GM18951 (cell line): ENCODE results near the gene UNC45B.

Source experiments
- POLR2A ChIP-seq: IDR thresholded peaks from 4 replicates; pipeline ENCODE4 v1.6.1; 2011; ENCODE audit warnings: mild to moderate bottlenecking; ENCODE audit not compliant: insufficient read length, insufficient read depth; ENCODE audit errors: extremely low read depth
- in situ Hi-C: fragments of 300-500 bp; cut with MboI; formaldehyde crosslinking; loops from one replicate; pipeline ENCODE4 v1.12.0; 2022; ENCODE audit warnings: low sequenced_read_pairs, mixed read lengths, inconsistent platforms; ENCODE audit not compliant: unreplicated experiment

Gene UNC45B

DNA sequence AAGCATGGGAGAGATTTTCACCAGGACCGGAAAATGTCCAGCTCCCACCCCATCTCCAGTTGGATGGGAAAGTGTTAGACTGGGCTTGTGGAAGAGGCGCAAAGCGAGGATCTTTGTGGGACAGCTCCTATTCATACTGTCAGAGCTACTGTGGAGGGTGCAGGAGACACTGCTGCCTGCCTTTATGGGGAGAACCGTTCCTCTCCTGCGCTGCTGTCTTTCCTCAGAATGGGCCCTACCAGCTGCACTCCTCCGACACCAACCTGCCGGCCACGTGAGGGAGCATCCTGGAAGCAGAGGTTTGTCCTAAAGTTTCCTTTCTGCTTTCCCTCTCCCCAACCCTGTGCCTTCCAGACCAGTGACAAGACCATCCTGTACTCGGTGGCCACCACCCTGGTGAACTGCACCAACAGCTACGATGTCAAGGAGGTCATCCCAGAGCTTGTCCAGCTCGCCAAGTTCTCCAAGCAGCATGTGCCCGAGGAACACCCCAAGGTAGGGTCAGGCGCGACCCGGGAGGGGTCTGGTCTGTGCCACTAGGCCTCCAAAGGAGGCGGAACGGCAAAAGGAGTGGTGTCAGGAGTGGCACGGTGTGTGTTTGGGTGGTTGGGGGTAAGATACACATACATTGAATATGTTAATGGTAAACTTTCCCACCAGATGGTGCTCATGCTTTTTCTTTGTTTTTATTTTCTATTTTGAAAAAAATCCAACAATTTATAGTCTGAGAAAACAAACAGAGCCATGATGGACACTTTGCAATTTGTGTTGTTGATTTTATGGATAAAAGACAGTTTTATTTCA is 23.6 kb downstream of the UNC45B start:
- in situ Hi-C loops: loop anchor here (10.0 to 25.0 kb wide), 2 partner anchors 364 to 566 kb away; partner anchors contain the start of genes RASL10B and SLFN12L
- no peak for TF ChIP-seq POLR2A

- in situ Hi-C loops: loop anchor here (10.0 to 25.0 kb wide), 2 partner anchors 363 to 565 kb away; partner anchors contain the start of genes RASL10B and SLFN12L
- no peak for TF ChIP-seq POLR2A
These were observed 24.2 kb downstream of the UNC45B start for GRCh38 chr17:35171834-35172233.

DNA sequence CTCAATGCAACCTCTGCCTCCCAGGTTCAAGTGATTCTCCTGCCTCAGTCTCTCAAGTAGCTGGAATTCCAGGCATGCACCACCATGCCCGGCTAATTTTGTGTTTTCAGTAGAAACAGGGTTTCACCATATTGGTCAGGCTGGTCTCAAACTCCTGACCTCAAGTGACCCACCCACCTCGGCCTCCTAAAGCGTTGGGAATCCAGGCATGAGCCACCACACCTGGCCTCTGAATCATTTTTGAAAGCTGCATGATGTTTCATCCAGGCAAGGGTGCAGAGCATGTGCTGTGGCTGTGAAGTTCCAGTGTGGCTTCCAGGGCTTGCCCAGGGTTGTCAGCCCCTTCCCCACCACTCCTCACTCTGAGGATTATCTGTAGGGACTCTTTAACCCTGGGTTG is 24.7 kb downstream of the UNC45B start:
- in situ Hi-C loops: loop anchor here (10.0 to 25.0 kb wide), 2 partner anchors 362 to 565 kb away; partner anchors contain the start of genes RASL10B and SLFN12L

- TF ChIP-seq POLR2A: no peak
- in situ Hi-C loops: loop anchor here (10.0 to 25.0 kb wide), 2 partner anchors 360 to 562 kb away; partner anchors contain the start of genes RASL10B and SLFN12L
These were observed 27.3 kb downstream of the UNC45B start for GRCh38 chr17:35174835-35175334.

DNA sequence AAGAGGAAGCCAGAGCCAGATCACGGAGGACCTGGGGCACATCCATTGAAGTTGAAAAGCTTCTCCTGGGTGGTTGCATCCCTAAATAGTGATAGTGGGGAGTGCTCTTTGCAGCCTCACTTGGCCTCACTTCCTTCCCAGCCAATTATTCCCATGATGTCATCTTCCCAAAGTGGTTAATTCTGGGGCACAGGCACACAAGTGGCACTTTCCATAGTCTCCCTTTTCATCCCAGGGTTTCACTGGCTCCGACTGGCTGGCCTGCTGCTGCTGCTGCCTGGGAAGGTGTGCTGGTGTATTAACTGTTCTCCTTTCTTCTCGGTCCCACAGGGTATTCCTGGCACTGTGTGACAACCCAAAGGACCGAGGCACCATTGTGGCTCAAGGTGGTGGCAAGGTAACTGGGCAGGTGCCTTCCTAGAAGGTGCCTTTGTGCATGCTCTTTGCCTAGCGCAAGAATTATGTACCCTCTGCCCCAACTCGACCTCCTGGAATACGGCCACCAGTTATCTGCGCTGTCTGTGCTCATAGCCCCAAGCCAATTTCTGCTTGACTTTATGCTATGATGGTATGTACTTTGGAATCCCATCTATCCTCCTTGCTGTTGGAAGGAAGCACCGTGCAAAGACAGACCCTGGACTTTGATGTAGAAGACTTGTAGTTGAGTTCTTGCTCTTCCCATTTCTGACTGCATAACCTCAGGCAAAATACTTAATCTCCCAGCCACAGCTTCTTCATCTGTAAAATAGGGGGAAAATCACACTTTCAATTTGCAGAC is 28.2 kb downstream of the UNC45B start:
- in situ Hi-C loops: loop anchor here (10.0 kb wide), 1 partner anchor 359 kb away; the partner anchor contains the start of gene SLFN12L
- no peak for TF ChIP-seq POLR2A

DNA sequence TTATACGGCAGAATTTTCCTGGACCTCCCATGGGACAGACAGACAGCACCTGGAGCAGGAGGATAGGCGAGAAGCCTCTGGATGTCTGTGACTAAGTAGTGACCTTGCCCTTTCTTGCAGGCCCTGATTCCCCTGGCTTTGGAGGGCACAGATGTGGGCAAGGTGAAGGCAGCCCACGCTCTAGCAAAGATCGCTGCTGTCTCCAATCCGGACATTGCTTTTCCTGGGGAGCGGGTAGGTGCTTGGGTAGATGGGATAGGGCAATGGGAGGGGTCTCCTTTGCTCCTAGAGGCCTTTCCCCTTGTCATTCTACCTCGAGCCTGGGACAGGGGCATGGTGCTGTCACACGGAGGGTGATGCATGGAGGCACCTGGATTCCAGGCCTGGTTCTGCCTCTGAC is 29.3 kb downstream of the UNC45B start:
- in situ Hi-C loops: loop anchor here (10.0 kb wide), 1 partner anchor 358 kb away; the partner anchor contains the start of gene SLFN12L

GRCh38 chr17:35179379-35179778 is 31.8 kb downstream of the UNC45B start:
- in situ Hi-C loops: loop anchor here (10.0 kb wide), 1 partner anchor 355 kb away; the partner anchor contains the start of gene SLFN12L

More for the DNA sequence above, 29.3 kb downstream of the UNC45B start:
- TF ChIP-seq POLR2A: no peak

DNA sequence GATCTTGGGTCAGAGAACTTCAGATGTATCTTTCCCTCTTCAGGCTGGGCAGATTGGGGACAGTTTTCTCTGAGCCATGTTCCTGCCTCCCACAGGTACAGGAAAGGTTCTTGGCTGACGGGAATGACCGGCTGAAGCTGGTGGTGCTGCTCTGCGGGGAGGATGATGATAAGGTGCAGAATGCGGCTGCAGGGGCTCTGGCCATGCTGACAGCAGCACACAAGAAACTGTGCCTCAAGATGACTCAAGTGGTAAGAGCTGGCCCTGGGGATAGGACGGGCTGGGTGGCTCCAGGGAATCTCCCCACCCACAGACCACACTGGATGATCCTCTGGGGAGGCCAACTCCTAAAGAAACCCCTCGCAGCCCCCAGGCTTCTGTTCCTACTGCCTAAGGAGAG is 35.7 kb downstream of the UNC45B start:
- no peak for TF ChIP-seq POLR2A
- in situ Hi-C loops: no loop called here

DNA sequence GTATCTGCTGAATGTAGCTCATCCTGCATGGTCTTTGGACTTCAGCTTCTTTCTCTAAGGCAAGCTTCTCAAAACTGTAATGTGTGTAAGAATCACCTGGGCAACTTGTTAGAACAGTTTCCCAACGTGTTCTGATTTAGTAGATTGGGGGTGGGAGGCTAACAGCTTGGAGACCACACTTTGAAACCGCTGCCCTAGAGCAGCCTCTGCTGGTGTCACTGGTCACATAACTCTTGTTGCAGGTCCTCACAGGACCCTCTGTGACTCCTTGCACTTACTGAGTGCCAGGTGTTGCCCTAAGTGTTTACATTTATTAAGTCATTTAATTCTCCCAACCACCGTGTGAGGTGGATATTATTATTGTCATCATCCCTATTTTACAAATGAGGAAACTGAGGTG is 36.7 kb downstream of the UNC45B start:
- no peak for TF ChIP-seq POLR2A
- in situ Hi-C loops: no loop called here

DNA sequence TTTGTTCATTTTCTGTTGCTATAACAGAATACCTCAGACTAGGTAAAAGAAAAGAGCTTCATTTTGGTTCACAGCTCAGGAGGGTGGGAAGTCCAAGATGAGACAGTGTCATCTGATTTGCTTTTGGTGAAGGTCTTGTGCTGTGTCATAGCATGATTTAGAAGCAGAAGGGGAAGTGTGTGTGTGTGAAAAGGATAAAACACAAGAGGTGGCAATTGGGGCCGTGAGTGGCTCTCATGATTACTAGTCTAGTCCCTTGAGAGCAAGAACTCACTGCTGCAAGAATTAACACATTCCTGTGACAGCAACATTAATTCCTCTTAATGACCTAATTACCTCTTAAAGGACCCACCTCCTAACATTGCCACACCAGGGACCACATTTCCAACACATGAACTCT is 38.2 kb downstream of the UNC45B start:
- in situ Hi-C loops: no loop called here
- no peak for TF ChIP-seq POLR2A

GRCh38 chr17:35187481-35187880 is 39.9 kb downstream of the UNC45B start:
- in situ Hi-C loops: no loop called here
- TF ChIP-seq POLR2A: no peak

DNA sequence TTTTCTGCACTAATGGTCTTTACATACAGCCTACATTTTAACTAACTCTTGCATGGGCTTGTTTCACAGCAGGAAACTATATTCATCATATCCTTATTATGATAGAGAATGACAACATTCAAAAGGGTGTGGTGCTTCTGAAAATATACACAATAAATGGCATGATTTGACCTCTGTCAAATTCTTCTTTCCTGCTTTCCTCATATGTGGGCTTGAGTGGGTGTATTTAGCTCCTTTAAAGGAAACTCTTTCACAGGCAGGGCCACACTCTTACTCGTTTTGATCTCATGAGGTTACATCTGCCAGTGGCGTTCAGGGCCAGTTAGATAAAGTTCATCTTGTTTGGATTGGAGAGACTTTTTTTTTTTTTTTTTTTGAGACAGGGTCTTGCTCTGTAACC is 40.5 kb downstream of the UNC45B start:
- in situ Hi-C loops: no loop called here
- TF ChIP-seq POLR2A: no peak

GRCh38 chr17:35189291-35189690 is 41.7 kb downstream of the UNC45B start:
- TF ChIP-seq POLR2A: no peak
- in situ Hi-C loops: no loop called here
